IPS DF 4.7 (cell line): ENCODE measurements around the gene RHOV.

ENCODE experiments used
- DNase-seq: peaks from one replicate; pipeline ENCODE4 v3.0.0-alpha.2; 2013; ENCODE audit warnings: low spot score; ENCODE audit errors: extremely low read depth

The RHOV gene

DNA sequence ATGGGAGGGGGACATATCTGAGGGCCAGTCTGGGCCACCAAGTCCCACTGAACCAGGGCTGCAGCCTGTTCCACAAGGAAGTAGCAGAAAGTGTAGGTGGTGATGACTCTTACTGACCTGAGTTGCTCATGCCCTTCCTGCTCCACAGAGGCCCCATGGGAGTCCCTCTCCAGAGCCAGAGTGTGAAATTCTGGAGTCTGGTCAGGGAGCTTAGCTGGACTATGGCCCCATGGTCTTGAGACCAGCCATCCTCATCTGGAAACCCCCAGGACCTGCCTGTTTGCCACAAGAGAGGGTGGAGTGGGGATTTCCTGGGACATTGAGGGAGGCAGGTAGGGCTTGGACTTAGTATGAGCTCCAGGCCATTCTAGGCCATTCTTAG is 27.2 kb downstream of the RHOV start:
- DNase-seq: no peak

DNA sequence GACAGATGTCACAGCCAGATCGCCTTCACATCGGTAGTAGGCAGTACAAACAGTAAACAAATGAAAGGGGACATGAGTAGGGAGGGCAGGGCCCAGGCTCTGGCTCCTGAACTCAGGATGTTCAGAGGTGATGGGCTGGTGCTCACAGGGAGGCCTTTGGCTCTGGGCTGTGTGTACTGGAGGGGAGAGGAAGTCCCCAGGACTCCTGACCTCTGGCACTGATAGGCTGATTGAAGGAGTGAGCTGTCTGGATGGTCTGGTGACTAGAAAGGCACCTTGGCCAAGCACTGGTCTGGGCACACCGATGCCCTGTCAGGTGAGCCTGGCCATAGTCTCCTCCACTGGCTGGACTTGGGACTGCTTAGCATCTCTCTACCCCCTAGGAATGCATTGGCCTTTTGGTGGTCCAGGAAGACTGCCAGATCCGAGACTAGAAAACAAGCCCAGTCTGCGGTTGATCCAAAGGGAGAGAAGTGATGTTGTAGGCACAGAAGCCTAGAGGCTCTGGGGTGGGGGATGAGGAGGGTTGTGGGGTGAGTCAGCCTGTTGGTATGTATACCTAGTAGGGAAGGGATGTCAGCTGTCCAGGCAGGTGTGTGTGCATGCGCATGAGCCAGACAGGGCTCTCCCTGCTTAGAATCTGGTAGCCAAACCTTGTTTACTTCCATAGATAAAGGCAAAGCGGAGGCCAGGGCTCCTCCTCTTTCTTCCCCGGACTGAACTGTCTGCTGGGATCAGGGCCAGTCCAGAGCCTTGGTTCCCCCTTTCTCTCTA is 28.3 kb downstream of the RHOV start:
- no peak for DNase-seq

DNA sequence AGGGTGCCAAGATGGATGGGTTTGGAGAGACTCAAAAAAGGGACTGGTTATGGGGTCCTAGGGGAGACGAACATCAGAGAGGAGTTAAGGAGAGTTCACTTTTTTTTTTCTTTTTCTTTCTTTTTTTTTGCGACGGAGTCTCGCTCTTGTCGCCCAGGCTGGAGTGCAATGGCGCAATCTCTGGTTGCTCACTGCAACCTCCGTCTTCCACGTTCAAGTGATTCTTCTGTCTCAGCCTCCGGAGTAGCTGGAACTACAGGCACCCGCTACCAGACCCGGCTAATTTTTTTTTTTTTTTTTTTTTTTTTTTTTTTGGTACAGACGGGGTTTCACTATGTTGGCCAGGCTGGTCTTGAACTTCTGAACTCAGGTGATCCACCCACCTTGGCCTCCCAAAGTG is 29.0 kb downstream of the RHOV start:
- no peak for DNase-seq

DNA sequence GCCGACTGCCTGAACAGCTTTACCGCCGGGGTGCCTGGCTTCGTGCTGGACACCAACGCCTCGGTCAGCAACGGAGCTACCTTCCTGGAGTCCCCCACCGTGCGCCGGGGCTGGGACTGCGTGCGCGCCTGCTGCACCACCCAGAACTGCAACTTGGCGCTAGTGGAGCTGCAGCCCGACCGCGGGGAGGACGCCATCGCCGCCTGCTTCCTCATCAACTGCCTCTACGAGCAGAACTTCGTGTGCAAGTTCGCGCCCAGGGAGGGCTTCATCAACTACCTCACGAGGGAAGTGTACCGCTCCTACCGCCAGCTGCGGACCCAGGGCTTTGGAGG is 29.4 kb downstream of the RHOV start:
- DNase-seq: no peak

DNA sequence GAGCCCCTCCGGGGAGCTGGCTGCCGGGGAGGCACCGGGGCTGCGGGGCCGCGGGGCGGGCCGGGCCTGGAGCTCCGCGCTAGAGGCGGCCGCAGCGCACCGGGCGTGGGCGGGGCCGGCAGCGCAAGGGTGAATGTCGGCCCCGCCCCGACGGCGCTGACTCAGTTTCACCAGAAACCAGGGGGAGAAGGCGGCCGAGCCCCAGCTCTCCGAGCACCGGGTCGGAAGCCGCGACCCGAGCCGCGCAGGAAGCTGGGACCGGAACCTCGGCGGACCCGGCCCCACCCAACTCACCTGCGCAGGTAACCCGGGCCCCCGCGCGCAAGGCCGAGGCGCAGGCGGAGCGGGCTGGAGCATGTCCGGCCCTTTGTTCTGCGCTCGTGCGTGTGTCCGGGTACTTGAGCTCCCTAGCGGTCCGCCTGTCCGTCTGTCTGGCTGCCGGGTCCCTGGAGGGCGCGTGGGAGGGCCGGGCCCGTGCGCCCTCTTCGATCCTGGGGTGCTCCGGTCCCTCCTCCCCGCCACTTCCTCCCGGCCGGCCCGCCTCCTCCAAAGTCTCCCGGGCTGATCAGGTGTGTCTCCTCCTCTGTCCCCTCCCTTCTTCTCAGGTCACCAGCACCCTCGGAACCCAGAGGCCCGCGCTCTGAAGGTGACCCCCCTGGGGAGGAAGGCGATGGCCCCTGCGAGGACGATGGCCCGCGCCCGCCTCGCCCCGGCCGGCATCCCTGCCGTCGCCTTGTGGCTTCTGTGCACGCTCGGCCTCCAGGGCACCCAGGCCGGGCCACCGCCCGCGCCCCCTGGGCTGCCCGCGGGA is 29.9 kb downstream of the RHOV start, which contains the start of gene SPINT1:
Gene SPINT1, plus strand, starts transcription at position 164 of the 811 bp plus-strand sequence. Its CDS starts 507 bp downstream, at position 671.
- no peak for DNase-seq

DNA sequence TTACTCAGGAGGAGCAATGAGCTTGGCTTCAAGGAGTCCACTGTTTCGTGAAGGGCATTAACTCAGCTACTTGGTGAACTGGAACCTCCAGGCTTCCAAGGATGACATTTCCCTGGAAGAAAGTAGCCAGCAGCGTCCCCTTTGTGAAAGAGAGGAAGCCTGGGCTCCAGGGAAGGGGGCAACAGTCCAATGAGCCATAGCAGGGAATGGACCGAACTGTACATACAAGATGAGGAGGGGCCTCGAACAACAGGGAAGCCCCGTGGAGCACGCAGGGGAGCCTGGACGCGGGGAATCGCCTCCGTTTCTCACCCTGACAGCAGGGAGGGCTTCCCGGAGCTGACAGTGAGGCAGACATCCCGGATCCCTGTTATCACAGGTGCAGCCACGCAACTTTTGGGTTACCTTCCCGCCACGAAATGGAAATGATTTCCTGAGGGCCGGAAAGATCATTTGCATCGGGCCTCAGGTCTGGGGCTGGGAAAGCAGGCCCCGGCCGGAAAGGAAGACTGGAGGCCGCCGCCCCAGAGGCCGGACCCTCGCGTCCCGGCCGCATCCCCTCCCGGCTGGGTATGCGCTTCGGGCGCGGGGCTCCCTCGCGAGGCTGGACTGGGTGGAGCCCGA is 30.7 kb downstream of the RHOV start:
- no peak for DNase-seq

DNA sequence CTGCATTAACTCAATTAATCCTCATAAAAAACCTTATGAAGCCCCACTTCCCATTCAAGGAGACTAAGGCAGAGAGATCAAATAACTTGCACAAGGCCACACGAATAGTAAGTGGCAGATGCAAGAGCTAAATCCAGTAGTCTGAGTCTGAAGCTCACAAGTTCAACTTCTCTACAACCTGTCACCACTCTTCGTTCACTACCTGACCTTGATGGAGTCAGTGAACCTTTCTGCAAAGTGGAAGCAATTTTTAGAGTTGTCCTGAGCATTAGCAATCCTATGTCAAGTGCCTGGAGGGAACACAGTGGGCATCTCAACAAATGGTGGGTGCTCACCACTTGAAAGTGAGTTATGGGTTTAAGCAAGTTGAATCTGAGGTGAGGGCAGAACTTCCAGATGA is 32.3 kb downstream of the RHOV start:
- no peak for DNase-seq

DNA sequence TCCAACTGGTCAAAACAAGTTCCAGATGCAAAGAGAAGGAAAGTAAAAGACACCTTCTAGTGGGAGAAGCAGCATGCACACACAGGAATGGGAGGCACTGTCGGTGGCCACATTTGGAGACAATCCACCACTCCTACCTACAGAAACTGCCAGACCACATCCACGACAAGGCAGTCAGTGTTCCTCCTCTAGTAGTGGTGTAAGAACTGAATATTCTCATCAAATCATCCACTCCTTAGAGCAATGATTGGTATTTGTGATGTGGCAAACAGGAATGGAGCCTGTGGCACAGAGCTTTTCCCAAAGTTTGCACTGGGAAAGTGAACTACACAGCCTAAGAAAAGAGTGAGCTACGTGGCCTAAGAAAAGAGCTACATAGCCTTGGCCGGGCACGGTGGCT is 35.3 kb downstream of the RHOV start:
- DNase-seq: no peak

DNA sequence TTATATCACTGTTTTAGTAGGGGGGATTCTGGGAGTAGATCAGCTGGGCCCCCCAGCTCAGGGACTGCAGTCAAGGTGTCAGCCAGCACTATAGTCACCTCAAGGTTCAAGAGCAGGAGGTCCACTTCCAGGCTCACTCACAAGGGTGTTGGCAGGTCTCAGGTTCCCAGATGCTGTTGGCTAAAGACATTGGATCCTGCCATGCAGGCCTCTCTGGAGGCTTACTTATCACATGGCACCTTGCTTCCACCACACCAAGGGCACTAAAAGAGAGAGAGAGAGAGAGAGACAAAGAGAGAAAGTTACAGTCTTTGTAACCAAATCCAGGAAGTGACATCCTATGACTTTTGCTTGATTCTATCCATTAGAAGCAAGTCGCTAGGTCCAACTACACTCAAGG is 38.0 kb downstream of the RHOV start:
- DNase-seq: no peak

DNA sequence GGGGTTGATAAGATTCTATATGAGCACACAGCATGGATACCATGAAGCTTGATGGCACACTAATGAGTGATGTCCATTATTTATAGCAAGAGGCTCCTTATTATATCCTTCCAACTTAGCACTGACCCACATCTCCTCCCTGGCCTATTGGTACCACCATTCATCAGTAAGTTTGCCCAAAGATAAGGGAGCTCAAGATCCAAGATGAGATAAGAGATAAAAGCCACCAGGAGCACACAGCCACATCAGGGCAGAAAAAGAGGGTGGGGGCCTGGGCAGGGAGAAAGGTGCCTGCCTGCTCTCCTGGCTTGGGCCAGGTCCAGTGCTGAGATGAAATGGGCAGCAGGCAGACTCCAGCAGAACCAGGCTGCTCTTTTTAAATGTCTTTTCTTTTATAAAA is 41.1 kb downstream of the RHOV start:
- no peak for DNase-seq

DNA sequence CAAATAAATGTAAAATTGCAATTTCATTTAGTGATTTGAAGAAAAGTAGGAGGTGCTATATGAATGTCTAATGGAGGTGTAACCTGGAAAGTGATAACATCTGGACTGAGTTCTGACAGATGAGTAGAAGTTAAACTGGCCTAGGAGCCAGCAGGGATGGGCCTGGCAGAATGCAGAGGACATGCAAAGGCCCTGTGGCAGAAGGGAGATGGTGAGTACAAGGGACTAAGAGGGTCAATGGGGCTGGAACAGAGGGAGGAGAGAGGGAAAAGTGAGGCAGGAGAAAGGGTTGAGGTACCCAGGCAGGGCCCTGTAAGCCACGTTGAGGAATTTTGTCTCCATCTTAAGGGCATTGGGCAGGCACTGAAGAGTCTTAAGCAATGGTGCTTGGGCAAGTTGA is 42.2 kb downstream of the RHOV start:
- DNase-seq: no peak

DNA sequence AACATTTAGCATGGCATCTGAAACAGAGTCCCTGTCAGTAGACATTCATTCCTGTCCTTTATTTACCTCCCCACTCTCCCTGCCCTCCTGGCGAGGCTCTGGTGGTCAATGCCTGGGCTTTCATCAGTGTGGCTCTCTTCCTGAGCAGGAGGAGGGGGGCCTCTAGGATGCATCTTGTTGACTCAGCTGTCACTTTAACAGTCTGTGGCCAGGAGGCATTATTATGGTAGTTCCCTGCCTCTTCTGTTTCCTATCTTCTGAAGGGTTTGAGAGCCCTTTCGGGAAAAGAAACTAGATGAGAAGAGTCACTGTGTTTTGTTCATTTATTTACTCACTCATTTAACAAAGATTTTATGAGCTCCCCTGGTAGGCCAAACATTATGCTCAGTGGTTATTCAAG is 43.1 kb downstream of the RHOV start:
- no peak for DNase-seq

DNA sequence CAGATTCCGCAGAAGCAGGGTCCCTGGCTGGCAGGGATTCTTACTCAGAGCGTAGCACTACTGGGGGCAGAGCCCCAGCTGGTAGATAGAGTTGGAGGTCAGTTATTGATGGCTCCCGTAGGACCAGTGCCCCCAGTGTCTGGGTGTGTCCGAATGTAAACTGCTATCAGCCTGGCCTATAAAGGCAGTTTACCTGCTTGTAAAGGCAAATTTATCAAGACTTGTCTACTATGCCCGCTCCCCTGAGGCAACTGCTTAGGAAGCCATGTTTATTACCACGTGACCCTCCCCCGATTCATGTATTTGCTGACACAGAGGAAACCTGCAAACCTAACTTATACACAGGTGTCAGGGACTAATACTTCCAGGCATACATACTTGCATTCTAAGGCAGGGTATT is 44.9 kb downstream of the RHOV start:
- no peak for DNase-seq

DNA sequence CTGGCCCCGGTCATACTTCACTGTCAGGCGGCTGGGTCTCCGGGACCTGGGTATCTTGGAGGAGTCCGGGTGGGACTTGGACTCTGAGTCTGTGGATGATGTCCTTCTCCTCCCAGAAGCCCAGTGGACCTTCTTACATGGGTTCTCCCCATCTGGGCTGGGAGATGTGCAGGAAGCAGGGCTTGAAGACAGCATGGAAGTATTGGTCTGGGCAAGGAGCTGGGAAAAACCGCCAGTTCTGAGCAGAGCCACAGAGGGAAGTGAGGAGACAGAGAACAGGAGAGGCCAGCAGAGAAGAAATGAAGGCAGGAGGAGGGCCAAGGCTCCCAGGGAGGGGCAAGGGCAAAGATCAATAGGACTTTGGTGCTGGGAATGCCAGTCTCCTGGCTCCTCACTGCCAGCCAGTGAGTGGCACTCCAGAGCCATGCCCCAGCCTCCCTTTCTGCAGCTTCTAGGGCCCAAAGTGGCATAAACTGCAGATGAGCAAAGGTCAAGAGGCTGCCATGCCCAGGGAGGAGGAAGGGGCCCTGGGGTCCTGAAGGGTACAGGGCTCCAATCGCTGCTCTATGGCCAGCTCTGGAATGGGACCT is 45.5 kb downstream of the RHOV start, which contains the start of gene PPP1R14D:
Gene PPP1R14D, minus strand, starts transcription at position 262 of the 590 bp plus-strand sequence. Its CDS starts 67 bp downstream, at position 195.
- DNase-seq: no peak

DNA sequence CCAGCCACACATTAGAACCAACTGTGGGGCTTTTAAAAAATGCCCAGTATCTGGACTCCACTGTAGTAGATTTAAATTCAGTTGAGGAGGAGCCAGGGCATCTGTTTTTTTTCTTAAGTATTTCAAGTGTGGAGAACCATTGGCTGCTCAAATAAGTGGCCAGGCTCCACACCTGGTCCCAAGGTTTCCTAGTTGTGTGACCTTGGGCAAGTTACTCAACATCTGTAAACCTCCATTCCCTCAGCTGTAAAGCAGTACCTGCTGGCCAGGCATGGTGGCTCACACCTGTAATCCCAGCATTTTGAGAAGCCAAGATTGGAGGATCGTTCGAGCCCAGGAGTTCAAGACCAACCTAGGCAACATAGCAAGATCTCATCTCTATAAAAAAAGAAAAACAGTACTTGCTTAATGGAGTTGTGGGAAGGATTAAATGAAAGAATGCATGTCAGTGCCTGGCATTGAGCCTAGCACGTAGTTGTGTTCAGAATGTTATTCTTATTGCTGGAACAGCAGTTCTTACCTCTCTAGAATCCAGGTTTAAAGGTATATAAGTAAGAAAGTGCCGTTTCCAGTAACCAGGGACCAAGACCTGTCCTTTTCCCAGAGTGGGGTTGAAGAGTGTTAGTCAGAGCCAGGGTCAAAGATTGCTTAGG is 47.5 kb downstream of the RHOV start:
- DNase-seq: no peak

DNA sequence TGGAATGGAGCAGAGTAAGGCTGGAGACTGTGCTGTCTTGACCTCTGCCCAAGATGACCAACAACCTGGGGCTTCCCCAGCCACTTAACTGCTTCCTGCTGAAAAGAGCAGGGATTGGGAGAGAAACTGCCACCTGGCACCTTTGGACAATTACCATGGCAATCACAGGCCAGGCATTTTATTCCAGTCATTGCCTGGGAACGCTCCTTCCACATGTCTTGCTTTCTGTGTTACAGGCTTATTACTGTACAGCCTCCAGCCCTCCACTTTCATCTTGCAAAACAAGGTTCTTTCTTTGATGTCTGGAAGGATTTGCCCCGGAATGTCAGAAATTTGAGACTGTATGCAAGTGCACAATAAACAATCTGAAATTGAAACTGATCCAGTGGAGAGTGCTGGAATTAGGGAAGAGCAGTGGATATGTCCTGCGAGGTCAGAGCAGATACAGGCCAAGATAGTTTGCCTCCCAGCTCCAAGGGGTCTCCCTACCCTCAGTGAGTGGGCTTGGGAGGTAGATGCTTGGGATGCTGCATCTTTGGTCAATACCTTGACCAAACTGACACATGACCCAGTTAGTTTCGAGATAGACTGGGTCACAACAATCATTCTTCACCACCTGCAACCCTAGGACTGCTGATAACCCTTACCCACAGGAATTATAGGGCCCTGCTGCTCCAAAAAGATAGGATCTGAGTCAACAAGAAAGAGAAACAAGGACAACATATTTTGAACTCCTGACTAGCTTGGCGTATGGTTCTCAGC is 48.2 kb downstream of the RHOV start:
- no peak for DNase-seq

DNA sequence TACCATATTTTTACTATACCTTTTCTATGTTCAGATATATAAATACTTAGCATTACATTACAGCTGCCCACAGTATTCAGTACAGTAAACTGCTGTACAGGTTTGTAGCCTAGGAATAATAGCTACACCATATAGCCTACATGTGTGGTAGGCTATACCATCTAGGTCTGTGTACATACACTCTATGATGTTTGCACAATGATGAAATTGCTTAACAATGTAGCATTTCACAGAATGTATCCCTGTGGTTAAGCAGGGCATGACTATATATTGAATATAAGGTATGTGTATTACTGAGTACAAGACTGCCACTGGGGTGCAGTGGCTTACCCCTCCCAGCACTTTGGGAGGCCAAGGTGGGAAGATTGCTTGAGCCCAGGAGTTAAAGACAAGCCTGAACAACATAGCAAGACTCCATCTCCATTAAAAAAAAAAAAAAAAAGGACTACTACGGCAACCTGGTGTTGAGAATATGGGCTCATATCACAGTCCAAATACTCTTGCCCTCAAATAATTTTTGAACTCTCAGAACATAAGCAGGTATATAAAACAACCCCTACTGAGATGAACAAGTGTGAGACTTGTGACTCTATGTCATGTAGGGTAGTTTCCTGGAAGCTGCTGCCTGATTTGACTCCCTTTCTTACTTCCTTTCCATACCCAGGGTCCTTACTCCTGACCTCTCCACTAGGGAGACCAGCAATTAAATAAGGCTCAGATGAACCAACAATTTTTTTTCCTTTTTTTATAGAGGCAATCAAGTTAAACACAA is 50.3 kb downstream of the RHOV start:
- no peak for DNase-seq
